Measurements from ENCODE around the gene LYSMD1. TPM values are rescaled to one million over a fixed set of nuclear protein-coding genes. Genes with fewer than 3 reads are reported as not detected.

LYSMD1 gene
- total and polyA plus RNA-seq, 2 donors (not counting 1 experiment from before 2014, with no cell fraction given) = 4.6 to 9.7 TPM

DNA sequence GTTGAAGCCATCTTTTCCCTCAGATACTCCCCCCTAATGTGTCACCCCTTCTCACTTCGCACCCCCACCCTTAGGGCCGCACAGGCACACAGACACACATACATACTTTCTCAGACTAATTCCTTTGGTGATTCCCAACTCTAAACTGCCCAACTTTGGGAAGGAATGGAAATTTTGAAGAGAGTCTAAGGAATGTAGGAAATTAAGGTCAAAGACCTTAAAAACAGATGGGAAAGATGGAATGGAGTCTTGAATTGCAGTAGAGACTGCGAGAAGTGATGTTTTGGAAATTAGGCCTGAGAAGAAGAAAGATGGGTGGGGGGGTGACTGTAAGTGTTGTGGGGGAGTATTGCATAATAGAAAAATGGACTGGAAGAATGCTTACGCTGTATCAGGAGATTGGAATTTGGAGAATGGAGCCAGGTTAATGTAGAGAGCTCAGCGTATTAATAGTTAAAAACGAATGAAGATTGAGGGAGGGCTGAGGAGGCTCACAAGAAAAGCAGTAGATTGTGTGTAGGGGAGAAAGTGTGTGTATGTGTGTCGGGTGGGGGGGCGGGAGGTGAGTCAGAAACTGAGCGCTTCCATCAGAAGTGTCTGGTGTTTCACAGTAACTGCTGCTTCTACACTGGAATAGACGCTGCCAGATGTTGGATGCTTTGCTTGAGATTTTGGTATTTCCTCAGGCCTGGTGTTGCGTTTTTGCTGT, 34.3 kb upstream of the LYSMD1 start:
- Histone ChIP-seq H3K9me3 (ENCODE audit: control insufficient read depth, insufficient read depth, low read depth, low read length) (no peaks in the 10 kb centered on the region), H4K20me1 (ENCODE audit: control insufficient read depth, extremely low read depth, insufficient read depth, low read length) (no peaks in the 10 kb centered on the region), H3K4me1 (ENCODE audit: control insufficient read depth, extremely low read depth, insufficient read depth, low read length) (peaks cover 3% of the 10 kb centered on the region), H3K79me2 (ENCODE audit: control insufficient read depth, insufficient read depth, low read length) (peaks cover 60% of the 10 kb centered on the region), H2AFZ (ENCODE audit: low read length) (no peak overlapping the region), H3K36me3 (ENCODE audit: control insufficient read depth, insufficient read depth, low read length) (no peaks in the 10 kb centered on the region), H3K4me2 (ENCODE audit: extremely low read depth, insufficient read depth, low read length) (peak overlapping the region; percentile 91), H3K27ac (ENCODE audit: insufficient read depth, low read length) (peak overlapping the region; percentile 95), H3K4me3 (replicated peaks in 1 of 4; ENCODE audit: control extremely low read depth in 1 of 4, insufficient read depth in 1 of 4, low read depth in 3 of 4, low read length in 4 of 4) (peak overlapping the region; percentile 79 to 99 (median 96)), H3K9ac (ENCODE audit: insufficient read depth, low read length) (peak overlapping the region; percentile 93), H3K27me3 (ENCODE audit: control insufficient read depth, insufficient read depth, low read length) (no peaks in the 10 kb centered on the region)
- DNase-seq (ENCODE audit: low read depth in 2 of 2) = peak; percentile 80 to 94
- TF ChIP-seq, protein P1, sequence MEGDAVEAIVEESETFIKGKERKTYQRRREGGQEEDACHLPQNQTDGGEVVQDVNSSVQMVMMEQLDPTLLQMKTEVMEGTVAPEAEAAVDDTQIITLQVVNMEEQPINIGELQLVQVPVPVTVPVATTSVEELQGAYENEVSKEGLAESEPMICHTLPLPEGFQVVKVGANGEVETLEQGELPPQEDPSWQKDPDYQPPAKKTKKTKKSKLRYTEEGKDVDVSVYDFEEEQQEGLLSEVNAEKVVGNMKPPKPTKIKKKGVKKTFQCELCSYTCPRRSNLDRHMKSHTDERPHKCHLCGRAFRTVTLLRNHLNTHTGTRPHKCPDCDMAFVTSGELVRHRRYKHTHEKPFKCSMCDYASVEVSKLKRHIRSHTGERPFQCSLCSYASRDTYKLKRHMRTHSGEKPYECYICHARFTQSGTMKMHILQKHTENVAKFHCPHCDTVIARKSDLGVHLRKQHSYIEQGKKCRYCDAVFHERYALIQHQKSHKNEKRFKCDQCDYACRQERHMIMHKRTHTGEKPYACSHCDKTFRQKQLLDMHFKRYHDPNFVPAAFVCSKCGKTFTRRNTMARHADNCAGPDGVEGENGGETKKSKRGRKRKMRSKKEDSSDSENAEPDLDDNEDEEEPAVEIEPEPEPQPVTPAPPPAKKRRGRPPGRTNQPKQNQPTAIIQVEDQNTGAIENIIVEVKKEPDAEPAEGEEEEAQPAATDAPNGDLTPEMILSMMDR (conservative IDR thresholded peaks at IDR 0.05 in 1 of 2, IDR thresholded peaks at IDR 0.05 in 1 of 2; ENCODE audit: low read depth in 1 of 2, low read length in 2 of 2) = no peak
- no peak for TF ChIP-seq EZH2 (IDR thresholded peaks at IDR 0.05; ENCODE audit: low read length, missing control alignments)

DNA sequence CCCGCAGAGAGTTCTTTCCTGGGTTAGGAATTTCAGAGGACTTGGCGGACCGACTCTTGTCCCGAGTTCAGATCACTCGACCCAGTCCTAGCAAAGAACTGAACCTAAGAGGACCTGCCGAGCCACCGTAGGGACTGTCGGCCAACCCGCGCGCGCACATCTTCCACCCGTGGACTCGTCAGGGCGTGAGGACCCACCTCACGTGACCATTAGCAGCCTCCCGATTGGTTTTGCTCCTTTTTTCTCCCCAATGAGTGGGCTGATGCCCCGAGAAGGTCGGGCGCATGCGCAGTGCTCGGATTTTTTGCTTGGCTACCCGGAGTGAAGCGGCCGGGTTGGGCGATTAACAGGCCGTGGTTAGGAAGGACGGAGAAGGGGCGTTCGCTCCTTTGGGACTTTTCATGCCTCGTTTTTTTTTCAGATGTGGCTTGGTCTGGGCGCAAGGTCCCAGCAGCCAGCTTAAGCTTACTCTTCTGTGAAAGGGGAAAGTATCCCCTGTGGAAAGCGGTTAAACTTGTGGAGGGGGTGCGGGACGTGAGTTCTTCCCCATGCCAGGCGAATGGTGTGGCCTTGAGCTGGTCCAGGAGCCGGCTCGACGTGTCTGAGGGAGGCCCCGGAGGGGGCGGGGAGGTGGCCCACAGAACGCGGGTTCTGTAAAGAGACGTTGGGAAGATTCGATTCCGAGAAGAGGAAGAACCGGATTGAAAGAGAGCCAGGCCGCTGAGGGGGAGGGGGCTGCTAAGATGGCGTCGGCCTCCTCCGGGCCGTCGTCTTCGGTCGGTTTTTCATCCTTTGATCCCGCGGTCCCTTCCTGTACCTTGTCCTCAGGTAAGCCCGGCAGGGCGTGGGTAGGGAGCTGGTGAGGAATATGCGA, 32.8 kb upstream of the LYSMD1 start, which contains the start of gene PIP5K1A:
Gene PIP5K1A (plus strand): TSS at position 299 of the 874 bp plus-strand sequence. CDS start 445 bp downstream, at position 744.
- no peaks in the 10 kb centered on the region for H4K20me1 ChIP-seq (ENCODE audit: control insufficient read depth, extremely low read depth, insufficient read depth, low read length)
- H3K9me3 ChIP-seq (ENCODE audit: control insufficient read depth, insufficient read depth, low read depth, low read length) = no peaks in the 10 kb centered on the region
- peaks cover 45% of the 10 kb centered on the region for H3K79me2 ChIP-seq (ENCODE audit: control insufficient read depth, insufficient read depth, low read length)
- DNase-seq (ENCODE audit: low read depth in 2 of 2) = peak; percentile 96 to 98
- peak within 1 kb of the TSS; percentile 95 for H3K27ac ChIP-seq (ENCODE audit: insufficient read depth, low read length)
- H3K4me2 ChIP-seq (ENCODE audit: extremely low read depth, insufficient read depth, low read length) = peak within 1 kb of the TSS; percentile 93
- H3K36me3 ChIP-seq (ENCODE audit: control insufficient read depth, insufficient read depth, low read length) = no peaks in the 10 kb centered on the region
- peak within 1 kb of the TSS; percentile 93 for H3K9ac ChIP-seq (ENCODE audit: insufficient read depth, low read length)
- TF ChIP-seq, protein P1 (conservative IDR thresholded peaks at IDR 0.05 in 1 of 2, IDR thresholded peaks at IDR 0.05 in 1 of 2; ENCODE audit: low read depth in 1 of 2, low read length in 2 of 2) = no peak
- no peak for TF ChIP-seq EZH2 (IDR thresholded peaks at IDR 0.05; ENCODE audit: low read length, missing control alignments)
- H3K4me1 ChIP-seq (ENCODE audit: control insufficient read depth, extremely low read depth, insufficient read depth, low read length) = peaks cover 5% of the 10 kb centered on the region
- no peaks in the 10 kb centered on the region for H3K27me3 ChIP-seq (ENCODE audit: control insufficient read depth, insufficient read depth, low read length)
- H2AFZ ChIP-seq (ENCODE audit: low read length) = peak within 1 kb of the TSS; percentile 3
- H3K4me3 ChIP-seq (replicated peaks in 1 of 4; ENCODE audit: control extremely low read depth in 1 of 4, insufficient read depth in 1 of 4, low read depth in 3 of 4, low read length in 4 of 4) = peak within 1 kb of the TSS; percentile 79 to 99 (median 96)

DNA sequence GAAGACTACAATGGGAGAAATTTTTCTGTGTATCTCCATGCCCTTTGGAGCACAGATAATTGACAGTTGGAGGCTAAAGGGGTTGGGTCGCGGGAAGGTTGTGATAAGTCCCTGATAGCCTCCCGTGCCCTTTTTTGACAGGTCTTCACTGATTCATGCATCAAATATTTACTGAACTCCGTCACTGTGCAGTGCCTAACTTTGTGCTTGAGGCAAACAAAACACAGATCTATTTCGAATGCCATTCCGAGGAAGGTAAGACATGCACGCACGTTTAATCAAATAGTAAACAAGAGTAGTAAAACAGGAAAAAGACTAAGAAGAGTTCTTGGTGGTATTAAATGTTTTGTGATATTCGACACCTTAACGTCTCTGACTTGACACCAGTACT, 32.2 kb upstream of the LYSMD1 start:
- Histone ChIP-seq H3K9ac (ENCODE audit: insufficient read depth, low read length) (no peak overlapping the region), H3K79me2 (ENCODE audit: control insufficient read depth, insufficient read depth, low read length) (peaks cover 39% of the 10 kb centered on the region), H3K27me3 (ENCODE audit: control insufficient read depth, insufficient read depth, low read length) (no peaks in the 10 kb centered on the region)

More for the DNA sequence above, 32.2 kb upstream of the LYSMD1 start:
- DNase-seq (ENCODE audit: low read depth in 2 of 2) = no peak
- Histone ChIP-seq H2AFZ (ENCODE audit: low read length) (peak overlapping the region; percentile 3), H3K36me3 (ENCODE audit: control insufficient read depth, insufficient read depth, low read length) (no peaks in the 10 kb centered on the region), H3K4me3 (replicated peaks in 1 of 4; ENCODE audit: control extremely low read depth in 1 of 4, insufficient read depth in 1 of 4, low read depth in 3 of 4, low read length in 4 of 4) (peak overlapping the region; percentile 79 to 99 (median 96)), H3K4me1 (ENCODE audit: control insufficient read depth, extremely low read depth, insufficient read depth, low read length) (peaks cover 5% of the 10 kb centered on the region), H3K27ac (ENCODE audit: insufficient read depth, low read length) (peak overlapping the region; percentile 95), H3K4me2 (ENCODE audit: extremely low read depth, insufficient read depth, low read length) (peak overlapping the region; percentile 93), H3K9me3 (ENCODE audit: control insufficient read depth, insufficient read depth, low read depth, low read length) (no peaks in the 10 kb centered on the region), H4K20me1 (ENCODE audit: control insufficient read depth, extremely low read depth, insufficient read depth, low read length) (no peaks in the 10 kb centered on the region)
- TF ChIP-seq, protein P1 (conservative IDR thresholded peaks at IDR 0.05 in 1 of 2, IDR thresholded peaks at IDR 0.05 in 1 of 2; ENCODE audit: low read depth in 1 of 2, low read length in 2 of 2) = no peak
- no peak for TF ChIP-seq EZH2 (IDR thresholded peaks at IDR 0.05; ENCODE audit: low read length, missing control alignments)

Measured in fibroblast of lung (primary cell).